Measurements from ENCODE around the gene GPATCH1. TPM values are rescaled to one million over a fixed set of nuclear protein-coding genes. Genes with fewer than 3 reads are reported as not detected.

The GPATCH1 gene
- total and polyA plus RNA-seq, 2 of the 4 experiments (the other 2 are of a cell fraction): 5.1 to 7.5 TPM

DNA sequence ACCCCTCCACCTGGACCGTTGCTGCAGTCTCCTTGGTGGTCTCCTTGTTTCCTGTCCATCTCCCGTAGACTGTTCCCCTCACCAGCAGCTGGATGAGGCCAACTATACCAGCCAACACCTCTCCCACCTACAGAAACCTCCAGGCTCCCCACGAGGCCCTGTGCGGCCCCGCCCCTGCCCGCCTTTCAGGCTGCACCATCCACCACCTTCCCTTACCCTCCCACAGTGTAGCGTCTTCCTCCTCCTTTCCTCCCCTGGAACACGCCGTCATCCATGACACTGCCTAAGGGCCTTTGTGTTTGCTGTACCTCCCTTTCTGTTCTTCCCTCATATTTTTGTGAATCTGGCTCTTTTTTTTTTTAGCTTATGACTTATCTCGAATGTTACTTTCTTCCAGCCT lies 27.2 kb downstream of the GPATCH1 start:
- H4K91ac ChIP-seq (ENCODE audit: insufficient read depth, low read depth, low read length): no peak overlapping the region
- H2AK9ac ChIP-seq (replicated peaks; ENCODE audit: low read depth, low read length, poor library complexity): no peak overlapping the region
- H2BK20ac ChIP-seq (ENCODE audit: low read depth, low read length): no peak overlapping the region
- no peak overlapping the region for H3K9ac ChIP-seq (ENCODE audit: low read depth, low read length)
- H4K8ac ChIP-seq (ENCODE audit: low read depth in 2 of 2, low read length in 2 of 2): no peak overlapping the region
- peaks cover 38% of the 10 kb centered on the region for H3K36me3 ChIP-seq (ENCODE audit: control insufficient read depth, insufficient read depth, low read length)
- DNase-seq (no peak), ATAC-seq (ENCODE audit: low read depth) (no peak)
- POLR2A ChIA-PET (ENCODE audit: unreplicated experiment): no interaction called here
- no peaks in the 10 kb centered on the region for H4K20me1 ChIP-seq (ENCODE audit: insufficient read depth, low read length)
- no peaks in the 10 kb centered on the region for H3K9me3 ChIP-seq (ENCODE audit: control insufficient read depth, insufficient read depth, low read length)
- no peak overlapping the region for H3K14ac ChIP-seq (replicated peaks; ENCODE audit: low read depth, low read length)
- H3K79me1 ChIP-seq (ENCODE audit: low read depth in 1 of 2, low read length in 2 of 2): no peaks in the 10 kb centered on the region
- in situ Hi-C loops (cut with MboI; ENCODE audit: low sequenced_read_pairs): no loop called here
- TF ChIP-seq SMC3 (IDR thresholded peaks at IDR 0.05; ENCODE audit: low read depth, low read length) (no peak), POLR2A (IDR thresholded peaks at IDR 0.05; ENCODE audit: low read depth, low read length) (no peak), CEBPB (IDR thresholded peaks at IDR 0.05; ENCODE audit: low read depth, low read length) (no peak), MXI1 (IDR thresholded peaks at IDR 0.05; ENCODE audit: borderline replicate concordance, low read depth, low read length) (no peak), RCOR1 (IDR thresholded peaks at IDR 0.05; ENCODE audit: insufficient replicate concordance, low read length) (no peak), MAFK (IDR thresholded peaks at IDR 0.05; ENCODE audit: low read depth, low read length) (no peak), MAZ (IDR thresholded peaks at IDR 0.05; ENCODE audit: borderline replicate concordance, low read depth, low read length) (no peak), NFE2L2 (IDR thresholded peaks at IDR 0.05; ENCODE audit: low read depth, low read length) (no peak), CHD1 (IDR thresholded peaks at IDR 0.05; ENCODE audit: low read depth, low read length) (no peak), RFX5 (IDR thresholded peaks at IDR 0.05; ENCODE audit: low read depth, low read length) (no peak), FOS (IDR thresholded peaks at IDR 0.05; ENCODE audit: low read depth, low read length) (no peak), RAD21 (IDR thresholded peaks at IDR 0.05; ENCODE audit: low read length) (no peak), BHLHE40 (IDR thresholded peaks at IDR 0.05; ENCODE audit: low read depth, low read length) (no peak)
- TF ChIP-seq, protein P1, sequence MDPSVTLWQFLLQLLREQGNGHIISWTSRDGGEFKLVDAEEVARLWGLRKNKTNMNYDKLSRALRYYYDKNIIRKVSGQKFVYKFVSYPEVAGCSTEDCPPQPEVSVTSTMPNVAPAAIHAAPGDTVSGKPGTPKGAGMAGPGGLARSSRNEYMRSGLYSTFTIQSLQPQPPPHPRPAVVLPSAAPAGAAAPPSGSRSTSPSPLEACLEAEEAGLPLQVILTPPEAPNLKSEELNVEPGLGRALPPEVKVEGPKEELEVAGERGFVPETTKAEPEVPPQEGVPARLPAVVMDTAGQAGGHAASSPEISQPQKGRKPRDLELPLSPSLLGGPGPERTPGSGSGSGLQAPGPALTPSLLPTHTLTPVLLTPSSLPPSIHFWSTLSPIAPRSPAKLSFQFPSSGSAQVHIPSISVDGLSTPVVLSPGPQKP (IDR thresholded peaks at IDR 0.05; ENCODE audit: borderline replicate concordance, low read depth, low read length): no peak
- TF ChIP-seq, protein P2, sequence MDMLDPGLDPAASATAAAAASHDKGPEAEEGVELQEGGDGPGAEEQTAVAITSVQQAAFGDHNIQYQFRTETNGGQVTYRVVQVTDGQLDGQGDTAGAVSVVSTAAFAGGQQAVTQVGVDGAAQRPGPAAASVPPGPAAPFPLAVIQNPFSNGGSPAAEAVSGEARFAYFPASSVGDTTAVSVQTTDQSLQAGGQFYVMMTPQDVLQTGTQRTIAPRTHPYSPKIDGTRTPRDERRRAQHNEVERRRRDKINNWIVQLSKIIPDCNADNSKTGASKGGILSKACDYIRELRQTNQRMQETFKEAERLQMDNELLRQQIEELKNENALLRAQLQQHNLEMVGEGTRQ (IDR thresholded peaks at IDR 0.05; ENCODE audit: low read depth, low read length): no peak
- TF ChIP-seq, protein P3, sequence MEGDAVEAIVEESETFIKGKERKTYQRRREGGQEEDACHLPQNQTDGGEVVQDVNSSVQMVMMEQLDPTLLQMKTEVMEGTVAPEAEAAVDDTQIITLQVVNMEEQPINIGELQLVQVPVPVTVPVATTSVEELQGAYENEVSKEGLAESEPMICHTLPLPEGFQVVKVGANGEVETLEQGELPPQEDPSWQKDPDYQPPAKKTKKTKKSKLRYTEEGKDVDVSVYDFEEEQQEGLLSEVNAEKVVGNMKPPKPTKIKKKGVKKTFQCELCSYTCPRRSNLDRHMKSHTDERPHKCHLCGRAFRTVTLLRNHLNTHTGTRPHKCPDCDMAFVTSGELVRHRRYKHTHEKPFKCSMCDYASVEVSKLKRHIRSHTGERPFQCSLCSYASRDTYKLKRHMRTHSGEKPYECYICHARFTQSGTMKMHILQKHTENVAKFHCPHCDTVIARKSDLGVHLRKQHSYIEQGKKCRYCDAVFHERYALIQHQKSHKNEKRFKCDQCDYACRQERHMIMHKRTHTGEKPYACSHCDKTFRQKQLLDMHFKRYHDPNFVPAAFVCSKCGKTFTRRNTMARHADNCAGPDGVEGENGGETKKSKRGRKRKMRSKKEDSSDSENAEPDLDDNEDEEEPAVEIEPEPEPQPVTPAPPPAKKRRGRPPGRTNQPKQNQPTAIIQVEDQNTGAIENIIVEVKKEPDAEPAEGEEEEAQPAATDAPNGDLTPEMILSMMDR (conservative IDR thresholded peaks at IDR 0.05; ENCODE audit: low read depth, low read length): no peak
- H3K4me1 ChIP-seq (ENCODE audit: control insufficient read depth, insufficient read depth, low read length): peaks cover 2% of the 10 kb centered on the region; the same call in 1 of the 2 replicates
- intact Hi-C loops (cut with micrococcal nuclease): no loop called here
- H2AK5ac ChIP-seq (ENCODE audit: low read depth, low read length): no peak overlapping the region
- no peak overlapping the region for H3K23ac ChIP-seq (ENCODE audit: low read depth, low read length)
- H3K18ac ChIP-seq (ENCODE audit: low read depth, low read length): no peak overlapping the region
- WGBS, 2 experiments (ENCODE audit: extremely low coverage in 2 of 2, insufficient read length in 1 of 2): 88% methylated on average over 9 of the region's 10 CpGs; no CpG with 5 or more reads in 1 of the 2 experiments
- H2AFZ ChIP-seq (replicated peaks; ENCODE audit: low read length, poor library complexity): no peak overlapping the region
- no peak overlapping the region for H3K27ac ChIP-seq (ENCODE audit: insufficient read depth, low read length)
- dilution Hi-C loops (cut with HindIII; ENCODE audit: low sequenced_read_pairs, unreplicated experiment): no loop called here
- no peaks in the 10 kb centered on the region for H3K27me3 ChIP-seq (ENCODE audit: control insufficient read depth, insufficient read depth, low read length)
- no peak overlapping the region for H2BK120ac ChIP-seq (ENCODE audit: low read depth, low read length)
- H4K5ac ChIP-seq (ENCODE audit: low read depth, low read length): no peak overlapping the region
- H3K4me2 ChIP-seq (ENCODE audit: low read depth, low read length): no peak overlapping the region
- CTCF ChIA-PET: interaction anchor here (0.6 kb wide), 1 partner anchor 11 kb away, joined by 4 read pairs; no protein-coding TSS in a partner anchor
- no peak overlapping the region for H2BK5ac ChIP-seq (ENCODE audit: low read depth, low read length, poor library complexity, severe bottlenecking)
- no TSS peak for BruUV-seq (replicated peaks)
- H3K4ac ChIP-seq (ENCODE audit: low read depth, low read length): no peak overlapping the region
- H3K9me1 ChIP-seq (ENCODE audit: insufficient read depth, low read length): no peaks in the 10 kb centered on the region
- H3K56ac ChIP-seq (ENCODE audit: extremely low read depth, insufficient read depth, low read length): no peak overlapping the region
- no peak overlapping the region for H2BK15ac ChIP-seq (ENCODE audit: low read depth, low read length)
- no peak overlapping the region for H3K4me3 ChIP-seq (ENCODE audit: insufficient read depth, low read depth, low read length)

Data from IMR-90 (cell line).